Measurements from ENCODE around the gene SIGMAR1.

- TF ChIP-seq POLR2A (IDR thresholded peaks at IDR 0.05; ENCODE audit: low read depth, low read length): no peak
- TF ChIP-seq POLR2AphosphoS5 (IDR thresholded peaks at IDR 0.05; ENCODE audit: low read depth, low read length): no peak
Measured at GRCh38 chr9:34686231-34686630, 48.6 kb upstream of the SIGMAR1 start.
